ENCODE results near the gene DERL3.

DNA sequence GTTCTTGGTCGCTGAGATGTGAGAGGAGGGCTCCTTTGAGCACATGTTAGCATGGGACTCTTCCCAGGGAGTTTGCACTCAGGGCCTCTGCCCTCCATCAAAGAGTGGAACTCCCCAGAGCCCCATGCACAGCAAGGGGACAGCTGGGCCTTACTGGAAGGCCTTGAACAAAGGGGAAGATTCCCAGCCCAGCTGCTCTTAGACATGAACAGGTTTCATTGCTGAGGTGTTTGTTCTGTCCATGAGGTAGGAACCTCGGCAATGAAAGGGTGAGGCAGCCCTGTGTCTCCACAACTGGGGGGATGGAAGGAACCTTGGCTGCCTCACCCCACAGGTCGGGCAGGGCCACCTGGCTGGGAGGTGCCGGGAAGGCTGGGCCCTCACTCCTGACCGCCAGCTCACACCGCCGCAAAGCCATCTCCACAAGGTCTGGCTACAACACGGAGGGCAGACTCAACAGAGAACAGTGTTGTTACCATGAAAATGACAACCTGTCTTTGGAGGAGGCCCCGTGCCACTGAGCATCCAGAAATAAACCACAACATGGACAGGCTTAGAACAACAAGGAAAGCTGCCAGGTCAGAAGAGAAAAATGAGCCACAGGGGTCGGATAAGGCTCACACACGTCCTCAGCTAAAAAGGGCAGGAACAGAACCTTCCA, 3.2 kb downstream of the DERL3 start:
- TF ChIP-seq, protein P1, sequence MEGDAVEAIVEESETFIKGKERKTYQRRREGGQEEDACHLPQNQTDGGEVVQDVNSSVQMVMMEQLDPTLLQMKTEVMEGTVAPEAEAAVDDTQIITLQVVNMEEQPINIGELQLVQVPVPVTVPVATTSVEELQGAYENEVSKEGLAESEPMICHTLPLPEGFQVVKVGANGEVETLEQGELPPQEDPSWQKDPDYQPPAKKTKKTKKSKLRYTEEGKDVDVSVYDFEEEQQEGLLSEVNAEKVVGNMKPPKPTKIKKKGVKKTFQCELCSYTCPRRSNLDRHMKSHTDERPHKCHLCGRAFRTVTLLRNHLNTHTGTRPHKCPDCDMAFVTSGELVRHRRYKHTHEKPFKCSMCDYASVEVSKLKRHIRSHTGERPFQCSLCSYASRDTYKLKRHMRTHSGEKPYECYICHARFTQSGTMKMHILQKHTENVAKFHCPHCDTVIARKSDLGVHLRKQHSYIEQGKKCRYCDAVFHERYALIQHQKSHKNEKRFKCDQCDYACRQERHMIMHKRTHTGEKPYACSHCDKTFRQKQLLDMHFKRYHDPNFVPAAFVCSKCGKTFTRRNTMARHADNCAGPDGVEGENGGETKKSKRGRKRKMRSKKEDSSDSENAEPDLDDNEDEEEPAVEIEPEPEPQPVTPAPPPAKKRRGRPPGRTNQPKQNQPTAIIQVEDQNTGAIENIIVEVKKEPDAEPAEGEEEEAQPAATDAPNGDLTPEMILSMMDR (IDR thresholded peaks at IDR 0.05): no peak
- no peak for TF ChIP-seq POLR2A (IDR thresholded peaks at IDR 0.05)
